Endothelial cell of umbilical vein (primary cell): ENCODE results near the gene SIRPA. TPM values are rescaled to one million over a fixed set of nuclear protein-coding genes. Genes with fewer than 3 reads are reported as not detected.

Experiments used
- BruUV-seq: library from RNA; stranded (reverse); fragments of 400-500 nt; replicated peaks from 2 replicates; lab custom pipeline; 2021; lab: Mats Ljungman, UMichigan
- CTCF ChIA-PET: fragments of 300-600, 350-600 bp; sonication (Branson Sonifier 250); formaldehyde crosslinking; loops from one replicate; lab custom pipeline; 2021; ENCODE audit warnings: antibody characterized with exemption, inconsistent platforms; lab: Charles Lee
- POLR2A ChIA-PET: fragments of 300-600, 350-600 bp; sonication (Branson Sonifier 250); formaldehyde crosslinking; loops from one replicate; lab custom pipeline; 2021; ENCODE audit warnings: antibody characterized with exemption, inconsistent platforms; lab: Charles Lee
- DNase-seq: peaks from one replicate; pipeline ENCODE4 v3.0.0-alpha.2; 2011; ENCODE audit warnings: low read depth, low spot score
- FAIRE-seq: peaks from 2 replicates; lab custom pipeline; 2011; peaks lifted over from hg19 to GRCh38; lab: Jason Lieb, UNC
- H2AFZ ChIP-seq: 2 replicates; pipeline ENCODE4 v1.6.0; 2012; ENCODE audit warnings: low read depth, low read length, control low read depth, inconsistent platforms
- H3K27ac ChIP-seq: 2 replicates; pipeline ENCODE4 v1.5.1; 2011; ENCODE audit warnings: low read depth, mild to moderate bottlenecking, control low read depth, low read length, moderate library complexity; ENCODE audit not compliant: insufficient read depth
- H3K27me3 ChIP-seq, 2 experiments: 2 replicates each; pipeline versions ENCODE4 v1.6.0 to v1.6.1; 2011; ENCODE audit warnings: low read length in 2 of 2, mixed read lengths in 1 of 2; ENCODE audit not compliant: control insufficient read depth in 2 of 2, insufficient read depth in 2 of 2
- H3K36me3 ChIP-seq, 2 experiments: 2 replicates in 1 of 2; 3 replicates in 1 of 2; pipeline ENCODE4 v1.5.1; 2011; ENCODE audit warnings: low read length in 2 of 2, mild to moderate bottlenecking in 1 of 2, moderate library complexity in 1 of 2; ENCODE audit not compliant: control insufficient read depth in 2 of 2, insufficient read depth in 2 of 2; ENCODE audit errors: extremely low read depth in 1 of 2
- H3K4me1 ChIP-seq: 3 replicates; pipeline ENCODE4 v1.5.1; 2011; ENCODE audit warnings: mild to moderate bottlenecking, low read length; ENCODE audit not compliant: control insufficient read depth, insufficient read depth; ENCODE audit errors: extremely low read depth
- H3K4me2 ChIP-seq: 2 replicates; pipeline ENCODE4 v1.6.1; 2011; ENCODE audit warnings: low read length, control low read depth, mixed read lengths; ENCODE audit not compliant: insufficient read depth
- H3K4me3 ChIP-seq, 3 experiments: fragments of 200-600 bp in 1 of 3; sonication (generic), shearing (Covaris generic) in 1 of 3; replicated peaks in 1 of 3; 2 replicates each; pipeline ENCODE4 v1.5.1; 2011 to 2016; ENCODE audit warnings: control low read depth in 3 of 3, low read length in 3 of 3, mild to moderate bottlenecking in 2 of 3, inconsistent platforms in 1 of 3, low read depth in 1 of 3, moderate library complexity in 1 of 3; ENCODE audit not compliant: insufficient read depth in 1 of 3
- H3K79me2 ChIP-seq: 2 replicates; pipeline ENCODE4 v1.6.0; 2012; ENCODE audit warnings: low read length, inconsistent platforms; ENCODE audit not compliant: control insufficient read depth, insufficient read depth
- H3K9ac ChIP-seq: replicated peaks from 2 replicates; pipeline ENCODE3; 2011; ENCODE audit warnings: low read length, control low read depth; ENCODE audit not compliant: insufficient read depth; ENCODE audit errors: extremely low read depth
- H3K9me1 ChIP-seq: replicated peaks from 3 replicates; pipeline ENCODE4 v1.6.0; 2011; ENCODE audit warnings: mild to moderate bottlenecking, low read length; ENCODE audit not compliant: control insufficient read depth, insufficient read depth; ENCODE audit errors: extremely low read depth
- H3K9me3 ChIP-seq: replicated peaks from 2 replicates; pipeline ENCODE4 v1.5.1; 2012; ENCODE audit warnings: low read length, inconsistent platforms; ENCODE audit not compliant: control insufficient read depth, insufficient read depth
- H4K20me1 ChIP-seq: replicated peaks from 2 replicates; pipeline ENCODE3; 2011; ENCODE audit warnings: mild to moderate bottlenecking, low read length; ENCODE audit not compliant: control insufficient read depth, insufficient read depth; ENCODE audit errors: extremely low read depth
- EZH2 ChIP-seq: IDR thresholded peaks from 2 replicates; pipeline ENCODE4 v1.6.1; 2012; ENCODE audit warnings: borderline replicate concordance, low read depth, mild to moderate bottlenecking, moderate library complexity, low read length, inconsistent platforms; ENCODE audit not compliant: severe bottlenecking
- FOS ChIP-seq: IDR thresholded peaks from 2 replicates; pipeline ENCODE4 v1.6.1; 2011; ENCODE audit warnings: mild to moderate bottlenecking, low read length, moderate library complexity, borderline replicate concordance; ENCODE audit not compliant: insufficient read depth
- GATA2 ChIP-seq: IDR thresholded peaks from 2 replicates; pipeline ENCODE4 v1.7.0; 2011; ENCODE audit warnings: low read depth, mild to moderate bottlenecking, moderate library complexity, mixed read lengths, low read length; ENCODE audit not compliant: insufficient read length, insufficient read depth
- JUN ChIP-seq: IDR thresholded peaks from 2 replicates; pipeline ENCODE4 v1.6.1; 2011; ENCODE audit warnings: borderline replicate concordance, low read depth; ENCODE audit not compliant: insufficient read length, insufficient read depth
- MYC ChIP-seq: IDR thresholded peaks from one replicate; pipeline ENCODE4 v1.6.1; 2011; ENCODE audit warnings: mild to moderate bottlenecking, low read depth, low read length
- POLR2A ChIP-seq: IDR thresholded peaks from 2 replicates; pipeline ENCODE4 v1.6.1; 2012; ENCODE audit warnings: low read depth, mild to moderate bottlenecking, control low read depth, low read length
- POLR2AphosphoS5 ChIP-seq: IDR thresholded peaks from 2 replicates; pipeline ENCODE4 v1.6.1; 2012; ENCODE audit warnings: low read depth, mild to moderate bottlenecking, control low read depth, low read length, moderate library complexity; ENCODE audit not compliant: insufficient read depth
- dilution Hi-C: fragments of 300-500 bp; cut with MboI; formaldehyde crosslinking; loops from one replicate; pipeline ENCODE4 v1.15.0; 2019; ENCODE audit warnings: low sequenced_read_pairs; ENCODE audit not compliant: extremely low pct_ligation_motif_present
- intact Hi-C: fragments of 100-400 bp; cut with micrococcal nuclease; formaldehyde crosslinking; loops from one replicate; pipeline ENCODE4 v1.10.0; 2022
- polyA plus RNA-seq, 4 experiments: library from polyadenylated mRNA; depleted of rRNA in 3 of 4; stranded (reverse) in 3 of 4; unstranded in 1 of 4; fragments of >200 nt; gene quantifications; 2 replicates each; pipeline versions ENCODE4 v1.2.1 to v1.2.3, GENCODE V29; 2011 to 2012; ENCODE audit warnings: missing spikeins in 1 of 4
- total RNA-seq: library from RNA; stranded (reverse); gene quantifications from 2 replicates; pipeline ENCODE4 v1.2.3, GENCODE V29; 2021
- TF ChIP-seq, protein P1 (sequence below): IDR thresholded peaks from 2 replicates; pipeline ENCODE4 v1.6.1; 2011; ENCODE audit not compliant: insufficient read depth, insufficient read length

The SIRPA gene
- total and polyA plus RNA-seq, 2 donors (not counting 3 experiments of a cell fraction or from before 2014, with no cell fraction given), result 29.9 to 59.2 TPM

DNA sequence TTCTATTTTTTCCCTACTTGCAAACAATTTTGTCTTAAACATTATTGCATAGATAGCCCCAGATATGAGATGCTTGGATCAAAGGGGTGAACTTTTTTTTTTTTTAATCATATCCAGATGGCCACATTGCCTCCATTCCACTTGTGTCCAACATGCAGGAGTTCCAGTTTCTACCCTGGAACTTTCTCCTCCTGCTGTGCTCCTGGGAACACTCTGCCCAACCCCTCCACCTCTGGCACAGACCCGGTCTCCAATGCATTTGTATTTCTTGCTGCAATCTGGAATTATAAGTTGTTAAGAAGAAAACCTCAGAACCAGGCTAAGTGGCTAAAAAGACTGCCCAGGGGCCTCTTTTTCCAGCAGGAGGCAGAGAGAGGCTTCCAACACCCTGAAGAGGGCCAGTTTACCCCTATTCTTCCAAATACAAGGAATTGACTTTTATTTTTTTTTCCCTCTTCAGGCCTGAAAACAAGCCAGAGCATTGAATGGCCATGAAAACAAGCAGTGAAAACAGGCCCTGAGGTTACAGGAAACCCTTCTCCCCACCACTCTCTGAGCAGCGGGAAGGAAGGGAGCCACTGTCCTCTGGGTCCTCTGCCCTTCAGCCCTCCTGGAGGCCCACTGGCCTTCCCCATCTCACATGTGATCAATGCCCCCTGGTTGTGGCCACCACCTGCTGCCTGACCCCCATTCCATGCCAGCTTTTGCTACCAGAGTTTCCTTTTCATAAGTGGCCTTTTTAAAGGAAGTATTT, 54.3 kb downstream of the SIRPA start:
- H2AFZ ChIP-seq, result no peak overlapping the region
- H3K9me3 ChIP-seq, result no peaks in the 10 kb centered on the region
- DNase-seq (no peak), FAIRE-seq (no peak)
- no peaks in the 10 kb centered on the region for H3K36me3 ChIP-seq
- BruUV-seq, result no TSS peak
- H3K4me1 ChIP-seq, result no peaks in the 10 kb centered on the region
- intact Hi-C loops, result no loop called here
- H4K20me1 ChIP-seq, result no peaks in the 10 kb centered on the region
- no peak overlapping the region for H3K27ac ChIP-seq
- H3K4me2 ChIP-seq, result no peak overlapping the region
- peaks cover 17 to 23% of the 10 kb centered on the region in 2 experiments for H3K27me3 ChIP-seq
- no peak overlapping the region for H3K4me3 ChIP-seq
- H3K9ac ChIP-seq, result no peak overlapping the region
- TF ChIP-seq, protein P1, sequence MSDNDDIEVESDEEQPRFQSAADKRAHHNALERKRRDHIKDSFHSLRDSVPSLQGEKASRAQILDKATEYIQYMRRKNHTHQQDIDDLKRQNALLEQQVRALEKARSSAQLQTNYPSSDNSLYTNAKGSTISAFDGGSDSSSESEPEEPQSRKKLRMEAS, result no peak
- no peak for TF ChIP-seq GATA2
- TF ChIP-seq MYC, result no peak
- TF ChIP-seq FOS, result no peak
- no peak for TF ChIP-seq POLR2A
- no peak for TF ChIP-seq POLR2AphosphoS5
- no peak for TF ChIP-seq JUN
- TF ChIP-seq EZH2, result no peak
- ChIA-PET POLR2A (no interaction called here), CTCF (interaction anchor here (2.1 kb wide), 1 partner anchor 16 kb away, joined by 8 read pairs; no protein-coding TSS in a partner anchor)
- no peaks in the 10 kb centered on the region for H3K79me2 ChIP-seq
- dilution Hi-C loops, result no loop called here
- no peaks in the 10 kb centered on the region for H3K9me1 ChIP-seq
